ENCODE measurements around the gene EGFR.

GRCh38 chr7:55050281-55050680 is 31.5 kb downstream of the EGFR start:
- TF ChIP-seq CTCF (IDR thresholded peaks at IDR 0.05; ENCODE audit: poor library complexity) (no peak), EZH2 (IDR thresholded peaks at IDR 0.05; ENCODE audit: borderline replicate concordance) (no peak), EZH2phosphoT487 (IDR thresholded peaks at IDR 0.05; ENCODE audit: low read depth, severe bottlenecking, unreplicated experiment) (no peak)

Measured in hepatocyte (in vitro differentiated cells).